D721Med (cell line): ENCODE results near the gene ADAMTSL1.

Experiments used
- DNase-seq: peaks from one replicate; pipeline ENCODE4 v3.0.0; 2011; ENCODE audit warnings: low spot score; ENCODE audit not compliant: insufficient read length
- FAIRE-seq: peaks from 2 replicates; lab custom pipeline; 2011; peaks lifted over from hg19 to GRCh38; lab: Jason Lieb, UNC
- TF ChIP-seq, protein P1 (sequence below): IDR thresholded peaks from 2 replicates; pipeline ENCODE4 v1.5.1; 2012; ENCODE audit warnings: mild to moderate bottlenecking, control low read depth; ENCODE audit not compliant: insufficient read depth; ENCODE audit errors: missing control alignments

ADAMTSL1 gene

GRCh38 chr9:18721267-18721994, 247.5 kb downstream of the ADAMTSL1 start:
- no peak for DNase-seq
- TF ChIP-seq, protein P1, sequence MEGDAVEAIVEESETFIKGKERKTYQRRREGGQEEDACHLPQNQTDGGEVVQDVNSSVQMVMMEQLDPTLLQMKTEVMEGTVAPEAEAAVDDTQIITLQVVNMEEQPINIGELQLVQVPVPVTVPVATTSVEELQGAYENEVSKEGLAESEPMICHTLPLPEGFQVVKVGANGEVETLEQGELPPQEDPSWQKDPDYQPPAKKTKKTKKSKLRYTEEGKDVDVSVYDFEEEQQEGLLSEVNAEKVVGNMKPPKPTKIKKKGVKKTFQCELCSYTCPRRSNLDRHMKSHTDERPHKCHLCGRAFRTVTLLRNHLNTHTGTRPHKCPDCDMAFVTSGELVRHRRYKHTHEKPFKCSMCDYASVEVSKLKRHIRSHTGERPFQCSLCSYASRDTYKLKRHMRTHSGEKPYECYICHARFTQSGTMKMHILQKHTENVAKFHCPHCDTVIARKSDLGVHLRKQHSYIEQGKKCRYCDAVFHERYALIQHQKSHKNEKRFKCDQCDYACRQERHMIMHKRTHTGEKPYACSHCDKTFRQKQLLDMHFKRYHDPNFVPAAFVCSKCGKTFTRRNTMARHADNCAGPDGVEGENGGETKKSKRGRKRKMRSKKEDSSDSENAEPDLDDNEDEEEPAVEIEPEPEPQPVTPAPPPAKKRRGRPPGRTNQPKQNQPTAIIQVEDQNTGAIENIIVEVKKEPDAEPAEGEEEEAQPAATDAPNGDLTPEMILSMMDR = no peak

DNA sequence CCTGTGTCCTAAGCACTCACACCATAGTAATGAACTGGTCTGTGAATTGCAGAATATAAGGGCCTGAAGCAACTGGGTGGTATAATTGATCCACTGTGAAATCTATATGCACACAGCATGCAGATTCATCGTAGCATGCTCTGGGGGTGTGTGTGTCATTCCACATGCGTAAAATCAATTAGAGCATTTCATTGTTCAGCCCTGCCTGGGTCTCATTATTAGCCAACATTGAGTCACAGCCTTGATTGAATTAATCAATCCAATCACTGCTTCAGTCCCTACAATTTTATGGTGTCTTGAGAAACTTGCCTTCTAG, 248.0 kb downstream of the ADAMTSL1 start:
- DNase-seq (no peak), FAIRE-seq (no peak)
- TF ChIP-seq, protein P1 = no peak

More at GRCh38 chr9:18721267-18721994, 247.5 kb downstream of the ADAMTSL1 start:
- no peak for FAIRE-seq

DNA sequence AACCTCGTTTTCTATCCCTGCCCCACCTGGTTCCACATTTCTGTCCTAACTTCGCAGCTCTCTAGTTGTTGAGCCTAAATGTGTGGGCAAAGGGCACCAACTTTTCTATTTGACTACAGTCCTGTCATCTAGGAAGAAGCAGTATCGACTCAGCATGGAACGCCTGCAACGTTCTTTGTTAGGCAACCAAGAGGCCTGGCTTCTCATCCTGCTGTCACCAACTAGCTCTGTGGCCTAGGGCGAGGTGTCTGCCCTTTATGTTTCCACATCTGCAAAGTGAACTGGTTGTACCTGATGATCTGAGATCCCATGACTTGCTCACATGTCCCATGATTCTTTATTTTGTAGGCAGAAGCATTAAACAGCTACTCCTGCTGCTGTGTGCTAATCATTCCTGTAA, 248.9 kb downstream of the ADAMTSL1 start:
- FAIRE-seq = no peak
- TF ChIP-seq, protein P1 = no peak
- no peak for DNase-seq

DNA sequence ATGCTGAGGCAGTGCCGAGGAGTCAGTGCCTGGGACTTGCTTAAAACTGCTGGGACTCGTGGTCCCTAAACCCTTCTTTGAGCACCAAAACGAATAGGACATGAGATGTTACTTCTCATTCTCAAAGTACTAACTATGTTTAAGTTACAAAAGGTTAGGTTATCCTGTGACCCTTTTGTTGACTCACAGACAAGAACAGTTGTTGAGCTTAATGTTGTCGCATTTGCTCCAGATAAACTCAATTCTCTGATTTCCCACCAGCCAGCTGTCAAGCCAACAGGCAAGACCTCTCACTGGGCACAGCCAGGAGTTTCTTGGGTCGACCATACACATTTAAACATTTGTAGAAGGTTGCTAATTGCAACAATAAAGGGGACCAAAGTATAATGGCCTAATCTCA, 249.4 kb downstream of the ADAMTSL1 start:
- DNase-seq = no peak
- TF ChIP-seq, protein P1 = no peak

DNA sequence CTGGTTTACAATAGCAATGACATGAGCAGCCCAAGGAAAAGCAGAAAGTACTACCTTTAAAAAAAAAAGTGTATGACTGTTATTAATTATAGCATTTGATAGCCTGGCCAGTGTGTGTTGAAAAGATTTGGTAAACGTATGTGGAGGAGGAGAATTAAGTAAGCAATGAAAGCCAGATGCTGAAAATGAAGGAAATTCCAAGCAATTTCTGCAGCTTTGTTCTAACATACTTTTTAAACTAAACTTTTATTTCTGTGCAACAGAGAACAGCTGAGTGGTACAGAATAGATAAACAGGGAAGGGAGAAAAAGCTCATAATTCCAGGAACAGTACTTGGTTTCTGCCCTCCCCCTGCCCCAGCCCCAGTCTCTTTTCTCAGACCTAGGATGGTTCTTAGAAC, 252.6 kb downstream of the ADAMTSL1 start:
- DNase-seq (no peak), FAIRE-seq (no peak)

More for the DNA sequence above, 249.4 kb downstream of the ADAMTSL1 start:
- no peak for FAIRE-seq

GRCh38 chr9:18727904-18728303, 254.0 kb downstream of the ADAMTSL1 start:
- TF ChIP-seq, protein P1 = no peak
- FAIRE-seq = no peak
- DNase-seq = no peak

More for the DNA sequence above, 252.6 kb downstream of the ADAMTSL1 start:
- TF ChIP-seq, protein P1 = no peak

DNA sequence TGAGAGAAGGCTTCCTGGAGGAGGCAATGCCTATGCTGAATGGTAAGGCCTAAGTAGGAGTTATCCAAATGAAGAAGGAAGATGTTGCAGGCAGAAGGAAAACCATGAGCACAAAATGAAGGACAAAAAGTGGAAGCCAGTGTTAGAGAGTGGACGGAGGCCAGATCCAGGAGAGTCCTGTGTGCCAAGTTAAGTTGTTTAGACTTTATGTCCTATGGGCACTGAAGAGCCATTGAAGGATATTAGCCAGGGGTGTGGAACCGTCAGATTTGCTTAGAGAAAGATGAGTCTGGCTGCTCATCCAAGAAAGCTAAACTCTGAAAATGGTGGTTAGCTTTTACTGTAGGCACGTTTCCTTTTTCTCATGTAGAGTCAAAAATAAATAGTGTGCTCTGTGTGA, 254.7 kb downstream of the ADAMTSL1 start:
- TF ChIP-seq, protein P1 = no peak
- FAIRE-seq = no peak

More for the DNA sequence above, 254.7 kb downstream of the ADAMTSL1 start:
- no peak for DNase-seq
